K562 (cell line): ENCODE measurements around the gene SLC31A2. TPM values are rescaled to one million over a fixed set of nuclear protein-coding genes. Genes with fewer than 3 reads are reported as not detected.

Source experiments
- CCNT2 ChIP-seq: IDR thresholded peaks from 2 replicates; pipeline ENCODE4 v1.6.1; 2011; ENCODE audit warnings: borderline replicate concordance, low read depth, mild to moderate bottlenecking, moderate library complexity, mixed read lengths, low read length; ENCODE audit not compliant: insufficient read length; ENCODE audit errors: extremely low read depth
- CREB3L1 ChIP-seq: fragments of 450-650 bp; IDR thresholded peaks from 2 replicates; pipeline ENCODE4 v1.6.1; 2014; ENCODE audit warnings: low read depth, mild to moderate bottlenecking, moderate library complexity, borderline replicate concordance
- FOXP4 ChIP-seq: sonication (generic); formaldehyde crosslinking; IDR thresholded peaks from 2 replicates; pipeline ENCODE4 v1.8.0; 2022; ENCODE audit warnings: mild to moderate bottlenecking, missing genetic modification reagents, borderline replicate concordance
- GMEB1 ChIP-seq: fragments of 250-450 bp; sonication (Bioruptor Pico); IDR thresholded peaks from 2 replicates; pipeline ENCODE4 v1.4.0; 2020; ENCODE audit warnings: mild to moderate bottlenecking
- HCFC1 ChIP-seq: IDR thresholded peaks from 2 replicates; pipeline ENCODE4 v1.6.1; 2012; ENCODE audit warnings: low read depth, low read length, improper control_type of control experiment
- HSF4 ChIP-seq: fragments of 250-450 bp; sonication (Bioruptor Pico); IDR thresholded peaks from 2 replicates; pipeline ENCODE4 v2.1.2; 2022; ENCODE audit warnings: mild to moderate bottlenecking, moderate library complexity, borderline replicate concordance
- NR3C1 ChIP-seq: sonication (generic); formaldehyde crosslinking; IDR thresholded peaks from 2 replicates; pipeline ENCODE4 v1.8.1; 2022; ENCODE audit warnings: missing genetic modification reagents
- RBFOX2 ChIP-seq: fragments of 200-400 bp; formaldehyde crosslinking; IDR thresholded peaks from 2 replicates; pipeline ENCODE4 v1.6.1; 2017; ENCODE audit warnings: low read depth, mild to moderate bottlenecking, low read length, moderate library complexity
- STAT6 ChIP-seq: sonication (generic); formaldehyde crosslinking; IDR thresholded peaks from 2 replicates; pipeline ENCODE4 v1.8.1; 2023; ENCODE audit warnings: mild to moderate bottlenecking, missing genetic modification reagents
- TBP ChIP-seq: optimal IDR thresholded peaks from 2 replicates; pipeline ENCODE3; 2011; ENCODE audit warnings: low read depth, low read length, improper control_type of control experiment
- ZNF395 ChIP-seq: fragments of 200-800 bp; sonication (Bioruptor generic); IDR thresholded peaks from 2 replicates; pipeline ENCODE4 v1.6.1; 2017; ENCODE audit warnings: missing genetic modification characterization, missing compliant biosample characterization
- polyA plus RNA-seq, 8 experiments: library from polyadenylated mRNA; depleted of rRNA in 4 of 8; stranded (reverse) in 5 of 8; unstranded in 3 of 8; fragments of >200 nt; fragmentation: Nextera tagmentation in 2 of 8; fragmentation: Illumina TruSeq in 1 of 8; extraction: Ambion mirVana in 2 of 8; extraction: Trizol in 1 of 8; gene quantifications; 2 replicates each; pipeline versions ENCODE4 v1.2.1 to v1.2.3, GENCODE V29; 2011 to 2014; ENCODE audit warnings: inconsistent platforms in 1 of 8, missing spikeins in 1 of 8
- total RNA-seq, 7 experiments: library from RNA; depleted of rRNA in 6 of 7; stranded (reverse); fragments of >200 nt in 6 of 7; fragmentation: Illumina TruSeq in 2 of 7; extraction: Trizol in 2 of 7; gene quantifications; 2 replicates each; pipeline versions ENCODE4 v1.2.1 to v1.2.3, GENCODE V29; 2011 to 2021; ENCODE audit warnings: low replicate concordance in 1 of 7

SLC31A2 gene
- total and polyA plus RNA-seq, 9 of the 15 experiments (the other 6 are each of a cell fraction or from before 2014, with no cell fraction given), result 1.5 to 4.3 (median 2.3) TPM

GRCh38 chr9:113150670-113151611 lies at the start of gene SLC31A2 (continued):
- TF ChIP-seq CREB3L1 (peak; percentile 85), TBP (peak; percentile 39), RBFOX2 (peak; percentile 84), ZNF395 (CRISPR knock-in tag) (0 out of 2 replicates have a peak, but pooled peaks have one; percentile 23), STAT6 (CRISPR knock-in tag) (no peak), CCNT2 (peak; percentile 62), NR3C1 (peak; percentile 91), GMEB1 (CRISPR knock-in tag) (peak; percentile 75), HSF4 (CRISPR knock-in tag) (no peak), HCFC1 (peak; percentile 94), FOXP4 (CRISPR knock-in tag) (peak; percentile 95; the same call in 1 of the 2 replicates)
